Measurements from ENCODE around the gene PTPRN2.

Gene PTPRN2

GRCh38 chr7:157542068-157543021 is 1045.3 kb downstream of the PTPRN2 start:
- DNase-seq = no peak

GRCh38 chr7:157541295-157542067 is 1046.1 kb downstream of the PTPRN2 start:
- DNase-seq = no peak

DNA sequence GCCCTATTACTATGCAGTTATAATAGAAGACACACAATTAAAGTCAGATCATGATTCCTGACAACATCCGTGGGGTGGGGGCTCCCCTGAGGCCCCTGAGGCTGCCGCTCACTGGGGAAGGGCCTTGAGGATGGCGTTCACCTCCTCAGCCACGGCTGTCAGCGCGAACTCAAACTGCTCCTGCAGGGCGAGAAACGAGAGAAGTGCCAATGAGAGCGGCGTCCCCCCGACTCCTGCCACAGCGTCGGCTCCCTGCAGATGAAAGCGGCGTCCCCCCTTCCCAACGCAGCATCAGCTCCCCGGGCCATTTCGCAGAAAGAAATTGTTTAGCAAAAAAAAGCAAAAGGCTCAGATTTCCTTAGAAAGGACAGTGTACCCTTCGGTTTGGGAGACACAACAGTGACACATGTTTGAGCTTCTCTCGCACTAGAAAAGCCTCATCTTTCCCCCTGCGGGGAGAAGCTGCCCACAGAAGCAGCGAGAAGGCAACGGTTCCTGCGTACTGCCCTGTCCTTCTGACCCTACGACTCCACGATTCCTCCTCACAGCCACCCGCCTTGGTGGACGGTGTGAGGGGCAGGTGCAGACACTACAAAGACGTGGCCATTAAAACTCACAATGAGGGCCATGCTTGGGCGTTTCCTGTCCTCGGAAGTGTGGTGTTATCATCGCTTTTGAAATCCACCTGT is 1046.9 kb downstream of the PTPRN2 start:
- no peak for DNase-seq

GRCh38 chr7:157540020-157540419 is 1047.6 kb downstream of the PTPRN2 start:
- no peak for DNase-seq

GRCh38 chr7:157539521-157539920 is 1048.1 kb downstream of the PTPRN2 start:
- no peak for DNase-seq

DNA sequence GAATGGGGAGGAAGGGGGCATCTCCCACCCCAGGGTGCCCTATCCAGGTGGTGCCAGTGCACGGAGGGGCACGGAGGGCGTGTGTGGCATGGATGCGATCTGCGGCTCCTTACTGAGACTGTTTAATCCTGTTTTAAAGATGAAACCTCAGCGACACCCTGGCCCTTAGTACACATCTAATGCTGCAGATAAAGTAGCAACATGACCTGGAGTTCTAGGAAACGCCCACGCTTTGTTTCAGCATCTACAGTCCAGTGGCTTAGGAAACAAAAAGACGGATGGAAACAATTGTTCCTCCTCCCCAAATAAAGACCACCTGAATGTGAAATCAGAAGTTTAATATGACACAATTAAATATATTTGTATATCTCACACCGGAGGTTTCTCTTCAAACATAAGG is 1048.9 kb downstream of the PTPRN2 start:
- DNase-seq = no peak

- no peak for DNase-seq
Observed at GRCh38 chr7:157538321-157538720, 1049.3 kb downstream of the PTPRN2 start.

GRCh38 chr7:157537056-157537455 is 1050.6 kb downstream of the PTPRN2 start:
- no peak for DNase-seq

- DNase-seq = no peak
Observed at GRCh38 chr7:157532068-157532467, 1055.6 kb downstream of the PTPRN2 start.

- DNase-seq = no peak
Observed at GRCh38 chr7:157529768-157530560, 1057.7 kb downstream of the PTPRN2 start.

DNA sequence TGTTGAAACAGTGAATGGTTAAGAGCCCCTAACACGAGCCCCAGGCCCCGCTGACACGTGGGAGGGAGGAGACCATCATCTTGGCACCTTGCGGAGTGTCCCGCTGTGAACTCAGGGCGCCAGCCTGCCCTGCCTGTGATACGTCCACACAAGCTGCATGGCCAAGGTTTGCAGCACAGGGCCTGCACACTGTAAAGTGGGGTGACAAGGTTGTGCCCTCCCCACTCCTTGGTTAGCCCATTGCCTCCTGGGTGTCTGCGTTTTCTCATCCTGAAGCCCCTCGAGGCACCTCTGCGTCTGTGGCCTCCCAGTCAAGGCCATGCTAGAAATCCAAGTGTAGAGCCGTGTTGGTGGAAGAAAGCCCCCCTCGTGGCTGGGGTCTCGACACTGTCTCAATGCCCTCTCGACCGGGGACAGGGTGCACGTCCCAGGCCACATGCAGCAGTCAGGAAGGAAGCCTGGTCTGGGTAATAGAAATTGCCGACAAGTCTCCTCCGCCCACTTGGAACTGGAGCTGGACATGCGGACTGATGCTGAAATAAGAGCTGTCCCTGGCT is 1058.8 kb downstream of the PTPRN2 start:
- no peak for DNase-seq

GRCh38 chr7:157527686-157528085 is 1059.9 kb downstream of the PTPRN2 start:
- DNase-seq = no peak

DNA sequence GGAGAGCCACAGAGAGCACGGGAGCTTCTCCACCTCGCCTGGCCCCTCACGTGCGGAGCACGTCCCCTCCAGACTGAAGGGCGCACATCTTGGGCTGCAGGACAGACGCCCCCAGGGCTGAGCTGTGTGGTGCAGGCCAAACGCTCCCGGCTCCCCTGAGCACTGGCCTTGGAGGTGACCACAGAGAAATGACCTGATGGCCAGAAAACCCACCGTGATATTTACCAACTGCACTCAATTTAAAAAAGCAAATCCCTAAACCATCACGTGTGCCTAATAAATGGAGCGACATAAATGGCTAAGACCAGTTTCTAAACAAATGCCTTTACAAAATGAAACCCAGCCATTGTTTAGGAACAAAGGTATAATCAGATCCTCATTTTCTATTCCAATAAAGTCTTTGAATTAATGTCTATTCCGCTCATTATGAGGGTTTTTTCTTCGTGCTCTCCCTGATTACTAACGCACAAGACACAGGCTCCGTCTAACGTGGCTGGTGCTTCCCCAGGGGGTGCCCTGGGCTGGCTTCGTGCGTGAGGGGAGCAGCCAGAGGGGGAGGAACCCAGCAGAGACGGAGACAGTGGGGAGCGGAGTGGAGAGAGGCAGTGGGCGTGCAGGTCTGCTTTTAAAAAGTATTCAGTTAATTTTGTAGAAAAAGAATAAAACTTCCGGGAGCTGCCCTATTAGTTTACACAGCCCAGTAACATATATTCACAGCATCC is 1060.5 kb downstream of the PTPRN2 start:
- no peak for DNase-seq

DNA sequence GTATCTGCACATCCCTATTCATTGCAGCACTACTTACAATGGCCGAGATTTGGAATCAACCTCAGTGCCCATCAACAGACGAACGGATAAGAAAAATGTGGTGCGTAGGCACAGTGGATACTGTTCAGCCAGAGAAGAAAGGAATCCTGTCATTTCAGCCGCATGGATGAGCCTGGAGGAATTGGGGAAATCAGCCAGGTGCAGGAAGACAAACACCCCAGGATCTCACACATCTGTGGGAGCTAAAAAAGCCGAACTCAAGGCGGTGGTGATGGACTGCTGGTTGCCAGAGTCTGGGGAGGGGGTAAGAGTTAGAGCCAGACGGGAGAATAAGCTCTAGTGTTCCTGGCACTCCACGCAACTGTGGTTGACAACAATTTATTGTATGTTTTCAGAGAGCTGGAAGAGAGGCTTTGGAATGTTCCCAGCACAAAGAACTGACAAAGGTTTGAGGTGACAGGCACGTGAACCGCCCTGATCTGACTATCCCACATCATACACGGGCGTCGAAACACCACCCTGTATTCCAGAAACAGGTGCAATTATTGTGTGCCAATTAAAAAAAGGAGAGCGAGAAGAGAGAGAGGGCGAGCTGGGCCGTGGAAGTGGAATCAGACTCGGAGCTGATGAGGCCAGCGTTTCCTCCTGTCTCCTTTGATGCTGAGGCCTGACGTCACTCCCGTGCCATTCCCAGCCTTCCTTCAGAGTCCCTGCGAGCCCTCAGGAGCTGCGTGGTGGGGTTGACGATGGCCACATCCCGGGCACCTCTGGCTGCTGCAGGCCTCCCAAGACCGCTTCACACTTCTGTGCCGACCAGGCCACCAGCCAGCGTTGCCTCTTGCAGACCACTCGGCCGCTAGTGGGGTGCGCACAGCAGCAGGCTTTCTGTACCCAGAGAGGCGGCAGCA is 1061.4 kb downstream of the PTPRN2 start:
- no peak for DNase-seq

DNA sequence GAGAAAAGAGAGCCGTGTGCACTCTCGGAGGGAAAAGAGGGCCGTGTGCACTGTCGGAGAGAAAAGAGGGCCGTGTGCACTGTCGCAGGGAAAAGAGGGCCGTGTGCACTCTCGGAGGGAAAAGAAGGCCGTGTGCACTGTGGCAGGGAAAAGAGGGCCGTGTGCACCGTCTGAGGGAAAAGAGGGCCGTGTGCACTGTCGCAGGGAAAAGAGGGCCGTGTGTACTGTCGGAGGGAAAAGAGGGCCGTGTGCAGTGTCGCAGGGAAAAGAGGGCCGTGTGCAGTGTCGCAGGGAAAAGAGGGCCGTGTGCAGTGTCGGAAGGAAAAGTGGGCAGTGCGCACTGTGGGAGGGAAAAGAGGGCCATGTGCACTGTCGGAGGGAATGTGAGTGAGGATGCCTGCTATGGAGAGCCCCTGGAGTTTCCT is 1062.1 kb downstream of the PTPRN2 start:
- no peak for DNase-seq

DNA sequence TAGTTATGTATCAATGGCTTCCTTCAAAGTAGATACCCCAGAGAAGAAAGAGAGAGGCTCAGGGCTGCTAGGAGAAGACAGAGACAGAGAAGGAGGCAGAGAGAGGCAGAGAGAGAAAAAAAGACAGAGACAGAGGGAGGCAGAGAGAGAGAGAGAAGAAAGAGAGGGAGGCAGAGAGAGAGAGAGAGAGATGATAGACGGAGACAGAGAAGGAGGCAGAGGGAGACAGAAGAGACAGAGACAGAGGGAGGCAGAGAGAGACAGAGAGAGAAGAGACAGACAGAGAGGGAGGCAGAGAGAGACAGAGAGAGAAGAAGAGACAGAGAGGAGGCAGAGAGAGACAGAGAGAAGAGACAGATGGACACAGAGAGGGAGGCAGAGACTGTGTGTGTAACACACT is 1062.9 kb downstream of the PTPRN2 start:
- DNase-seq = no peak

DNA sequence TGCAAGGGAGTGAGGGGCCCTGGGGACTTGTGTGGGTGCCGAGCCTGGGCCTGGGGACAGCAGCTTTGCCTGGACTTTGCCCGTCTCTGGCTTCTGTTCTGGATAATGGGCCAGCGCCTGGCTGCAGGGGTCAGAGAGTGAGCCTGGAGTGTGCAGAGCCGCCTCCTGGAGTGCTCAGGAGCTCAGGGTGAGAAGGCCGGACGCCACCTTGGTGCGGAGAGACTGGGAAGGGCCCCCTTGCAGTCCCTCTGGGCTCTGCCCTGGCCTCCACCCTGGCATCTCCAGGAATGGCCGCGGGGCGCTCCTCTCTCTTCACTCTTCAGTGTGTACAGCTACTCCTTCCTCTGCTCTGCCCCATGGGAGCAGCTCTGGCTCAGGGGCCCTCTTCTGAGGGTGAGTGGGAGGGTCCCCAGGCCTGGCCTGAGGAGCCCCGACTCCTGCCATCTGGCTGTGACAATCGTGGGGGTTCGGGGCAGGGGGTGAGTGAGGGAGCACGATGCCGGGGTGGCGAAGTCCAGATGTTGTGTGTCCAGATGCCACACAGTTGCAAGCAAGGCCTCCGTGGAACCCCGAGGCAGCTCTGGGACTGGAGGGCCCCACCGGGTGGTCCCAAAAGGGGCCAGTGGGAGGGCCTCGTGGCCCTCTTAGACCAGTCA is 1063.7 kb downstream of the PTPRN2 start:
- DNase-seq = no peak

DNA sequence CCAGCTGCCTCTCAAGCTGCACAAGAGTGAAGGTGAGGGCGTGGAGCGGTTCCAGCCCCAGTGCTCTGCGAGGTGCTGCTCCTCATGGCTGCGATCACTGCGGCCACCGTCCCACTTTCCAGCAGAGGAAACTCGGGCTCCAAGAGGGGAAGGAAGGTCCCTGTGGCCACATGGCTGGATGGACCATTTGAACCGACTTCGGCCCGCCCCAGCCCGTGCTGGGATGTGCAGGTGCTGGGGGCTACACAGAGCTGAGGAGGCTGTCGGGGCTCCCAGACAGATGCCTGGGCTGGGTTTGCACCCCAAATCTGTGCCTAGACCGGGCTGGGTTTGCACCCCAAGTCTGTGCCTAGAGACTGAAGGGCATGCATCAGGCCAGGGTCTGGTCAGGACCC is 1064.3 kb downstream of the PTPRN2 start:
- DNase-seq = no peak

GRCh38 chr7:157522954-157523353 is 1064.7 kb downstream of the PTPRN2 start:
- no peak for DNase-seq

DNA sequence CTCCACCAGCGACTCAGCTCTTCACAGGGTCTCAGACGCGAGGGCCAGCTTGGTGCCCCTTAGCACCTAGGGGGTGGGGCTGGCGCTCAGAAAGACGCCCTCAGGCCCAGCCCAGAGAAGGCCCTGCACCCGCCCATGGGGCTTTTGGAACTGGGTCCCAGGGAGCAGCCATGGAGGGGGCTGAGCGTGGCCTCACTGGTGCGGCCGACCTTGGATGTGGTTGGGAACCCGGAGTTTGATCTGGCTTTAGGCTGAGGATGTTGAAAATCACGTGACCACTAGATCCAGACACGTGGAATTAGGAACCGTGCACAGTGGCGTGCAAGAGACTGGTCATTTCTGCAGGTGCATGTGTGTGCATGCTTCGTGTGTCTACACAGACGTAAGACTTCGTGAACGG is 1065.4 kb downstream of the PTPRN2 start:
- no peak for DNase-seq
